GM12872 (cell line): ENCODE results near the gene SMAD6.

Experiments used
- CTCF ChIP-seq: IDR thresholded peaks from 3 replicates; pipeline ENCODE4 v1.5.1; 2011; ENCODE audit warnings: low read depth, mild to moderate bottlenecking, low read length, moderate library complexity; ENCODE audit not compliant: insufficient read depth

The SMAD6 gene

DNA sequence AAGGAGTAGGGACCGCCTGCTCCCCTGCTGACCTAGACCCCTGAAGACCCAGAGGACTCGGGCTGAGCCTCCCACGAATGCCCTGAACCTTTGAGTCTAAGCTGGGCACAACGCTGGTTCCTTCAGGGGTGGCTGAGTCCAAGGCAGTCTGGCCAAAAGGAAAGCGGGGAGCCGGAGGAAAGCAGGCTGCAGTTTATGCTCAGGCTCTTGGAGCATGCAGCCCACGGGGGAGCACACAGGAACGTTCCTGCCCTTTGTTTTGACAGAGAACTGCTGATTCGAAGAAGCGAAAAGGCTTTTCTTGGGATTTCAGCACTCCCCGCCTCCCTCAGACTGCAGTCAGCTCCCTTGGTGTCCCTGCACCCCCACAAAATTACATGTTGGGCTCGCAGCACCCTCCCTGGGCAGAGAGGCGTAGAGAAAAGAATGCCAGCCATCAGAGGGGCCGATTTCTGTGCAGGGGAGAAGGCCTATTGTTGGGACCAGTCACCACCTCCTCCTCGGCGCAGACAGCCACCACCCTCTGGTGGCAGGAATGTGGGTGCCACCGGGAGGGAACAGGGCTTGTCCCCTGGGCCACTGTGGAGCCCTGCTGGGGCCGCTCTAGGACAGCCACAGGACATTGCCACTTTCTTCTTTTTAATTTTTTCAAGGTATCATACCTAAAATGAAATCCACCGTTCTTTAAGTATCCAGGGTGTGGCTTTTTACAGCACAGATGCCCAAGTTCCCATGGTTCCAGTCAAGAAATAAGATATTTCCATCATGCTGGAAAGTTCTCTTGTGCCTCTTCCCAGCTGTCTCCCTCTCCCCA is 72.2 kb downstream of the SMAD6 start:
- TF ChIP-seq CTCF: peak; percentile 89

DNA sequence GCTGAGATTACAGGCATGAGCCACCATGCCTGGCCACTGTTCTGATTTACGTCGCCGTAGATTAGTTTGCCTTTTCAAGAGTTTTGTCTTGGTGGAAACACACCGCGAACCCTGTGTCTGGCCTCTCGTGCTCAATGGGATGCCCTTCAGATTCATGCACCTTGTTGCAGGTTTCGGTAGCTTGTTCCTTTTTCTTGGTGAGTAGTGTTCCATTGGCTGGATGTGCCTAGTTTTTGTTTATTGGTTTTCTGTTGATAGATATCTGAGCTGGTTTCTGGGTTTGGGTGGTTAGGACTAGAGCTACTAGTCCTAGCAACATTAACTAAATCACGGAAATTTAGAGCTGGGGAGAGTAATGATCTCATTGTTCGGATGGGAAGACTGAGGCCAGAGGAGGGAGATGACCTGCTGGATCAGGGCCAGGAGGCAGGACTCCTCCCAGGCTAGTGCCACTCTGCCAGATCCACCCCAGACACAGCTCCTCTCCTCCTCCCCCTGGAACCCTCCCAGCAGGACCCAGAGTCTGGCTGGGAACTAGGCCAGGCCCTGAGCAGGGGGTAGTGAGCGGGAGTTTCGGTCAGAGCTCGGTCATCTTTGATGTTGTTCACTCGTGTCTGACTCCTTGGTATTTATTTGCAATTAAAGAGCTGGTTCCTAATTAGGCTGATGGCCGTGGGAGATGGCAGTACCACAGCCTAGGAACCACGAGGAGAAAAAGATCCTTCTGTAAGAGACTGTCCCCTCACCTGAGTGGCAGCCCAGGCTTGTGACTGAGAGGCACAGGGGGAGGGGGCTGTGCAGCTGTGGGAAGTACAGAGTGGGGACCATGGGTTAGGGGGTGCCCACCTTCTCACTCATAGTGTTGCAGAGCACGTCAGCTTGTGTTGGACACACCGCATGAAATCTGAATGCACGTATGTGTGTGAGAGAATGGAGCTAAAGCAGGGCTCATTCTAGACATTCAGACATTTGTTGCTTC is 73.4 kb downstream of the SMAD6 start:
- TF ChIP-seq CTCF: no peak

- no peak for TF ChIP-seq CTCF
Observed at GRCh38 chr15:66777054-66777453, 75.0 kb downstream of the SMAD6 start.

GRCh38 chr15:66777596-66778313 is 75.7 kb downstream of the SMAD6 start:
- no peak for TF ChIP-seq CTCF

DNA sequence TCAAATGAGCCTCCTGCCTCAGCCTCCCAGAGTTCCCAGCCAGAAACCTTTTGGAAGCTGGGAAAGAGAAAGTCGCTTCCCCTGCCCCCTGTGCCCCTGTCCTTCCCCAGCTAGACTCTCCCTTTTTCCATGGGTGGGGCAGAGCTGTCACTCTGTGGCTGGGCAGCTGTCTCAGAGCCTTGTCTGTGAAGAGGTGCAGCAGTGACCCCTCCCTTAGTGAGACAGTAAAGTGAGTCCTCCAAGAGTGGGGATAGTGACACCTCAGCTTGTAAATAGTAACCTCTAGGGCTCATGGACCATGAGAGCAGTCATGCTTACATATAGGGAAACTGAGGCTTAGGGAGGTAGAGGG is 76.3 kb downstream of the SMAD6 start:
- no peak for TF ChIP-seq CTCF

DNA sequence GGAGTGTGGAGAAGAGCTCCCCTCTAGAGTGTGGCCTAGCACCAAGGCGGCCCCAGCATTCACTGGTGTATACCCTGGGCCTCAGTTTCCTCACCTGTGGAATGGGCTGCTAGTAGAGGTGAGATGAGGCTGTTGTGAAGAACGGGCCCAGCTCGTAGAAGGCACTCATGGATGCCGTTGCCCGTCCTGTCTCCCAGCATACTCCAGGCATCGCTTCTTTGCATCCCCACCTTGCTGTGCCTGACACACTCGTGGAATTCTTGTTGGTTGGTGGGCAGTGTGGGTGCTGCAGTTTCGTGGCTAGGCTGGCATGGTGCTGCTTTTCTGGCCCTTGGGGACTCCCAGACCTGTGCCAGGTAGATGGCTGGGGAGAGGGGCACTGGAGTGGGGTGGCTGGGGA is 76.7 kb downstream of the SMAD6 start:
- no peak for TF ChIP-seq CTCF
